LNCAP (cell line): Measurements from ENCODE around the gene BRD7.
A peak's percentile ranks its signal among the peaks of the same experiment; 100 is the strongest.

Experiments used
- TF ChIP-seq, protein P1 (sequence below): fragments of 450-650 bp; IDR thresholded peaks from 2 replicates; pipeline ENCODE4 v1.5.1; 2017; ENCODE audit warnings: mild to moderate bottlenecking

BRD7 gene

DNA sequence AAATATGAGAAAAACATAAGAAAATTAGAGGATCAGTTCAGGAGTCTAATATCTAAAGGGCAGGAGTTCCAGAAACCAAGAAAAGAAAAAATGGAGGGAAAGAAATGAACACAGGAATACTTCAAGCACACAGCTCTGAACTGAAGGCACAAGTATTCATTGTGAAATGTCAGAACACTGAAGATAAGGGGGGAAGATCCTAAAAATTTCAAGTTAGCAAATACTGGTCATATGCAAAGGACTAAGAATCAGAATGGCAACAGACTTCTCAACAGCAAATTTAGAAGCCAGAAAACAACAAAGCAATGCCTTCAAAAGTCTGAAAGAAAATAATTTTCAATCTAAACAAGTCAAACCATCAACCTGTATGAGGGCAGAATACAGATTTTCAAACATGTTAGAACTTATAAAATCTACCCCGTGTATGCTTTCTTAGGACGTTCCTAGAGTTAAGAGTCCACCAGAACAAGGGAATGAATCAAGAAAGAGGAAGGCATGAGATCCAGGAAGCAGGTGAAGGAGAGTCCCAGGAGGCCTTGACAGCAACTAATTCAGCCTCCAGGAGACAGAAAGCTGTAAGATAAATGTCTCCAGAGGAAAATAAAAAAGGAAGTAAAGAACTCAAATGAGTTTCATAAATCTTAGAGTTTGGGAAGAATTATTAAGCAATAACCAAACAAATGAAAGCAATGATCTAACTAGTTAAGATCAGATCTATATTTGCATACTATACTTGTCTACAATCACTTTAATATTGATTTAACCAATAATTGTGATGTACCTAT lies 2.8 kb downstream of the BRD7 start:
- TF ChIP-seq, protein P1, sequence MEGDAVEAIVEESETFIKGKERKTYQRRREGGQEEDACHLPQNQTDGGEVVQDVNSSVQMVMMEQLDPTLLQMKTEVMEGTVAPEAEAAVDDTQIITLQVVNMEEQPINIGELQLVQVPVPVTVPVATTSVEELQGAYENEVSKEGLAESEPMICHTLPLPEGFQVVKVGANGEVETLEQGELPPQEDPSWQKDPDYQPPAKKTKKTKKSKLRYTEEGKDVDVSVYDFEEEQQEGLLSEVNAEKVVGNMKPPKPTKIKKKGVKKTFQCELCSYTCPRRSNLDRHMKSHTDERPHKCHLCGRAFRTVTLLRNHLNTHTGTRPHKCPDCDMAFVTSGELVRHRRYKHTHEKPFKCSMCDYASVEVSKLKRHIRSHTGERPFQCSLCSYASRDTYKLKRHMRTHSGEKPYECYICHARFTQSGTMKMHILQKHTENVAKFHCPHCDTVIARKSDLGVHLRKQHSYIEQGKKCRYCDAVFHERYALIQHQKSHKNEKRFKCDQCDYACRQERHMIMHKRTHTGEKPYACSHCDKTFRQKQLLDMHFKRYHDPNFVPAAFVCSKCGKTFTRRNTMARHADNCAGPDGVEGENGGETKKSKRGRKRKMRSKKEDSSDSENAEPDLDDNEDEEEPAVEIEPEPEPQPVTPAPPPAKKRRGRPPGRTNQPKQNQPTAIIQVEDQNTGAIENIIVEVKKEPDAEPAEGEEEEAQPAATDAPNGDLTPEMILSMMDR = no peak

DNA sequence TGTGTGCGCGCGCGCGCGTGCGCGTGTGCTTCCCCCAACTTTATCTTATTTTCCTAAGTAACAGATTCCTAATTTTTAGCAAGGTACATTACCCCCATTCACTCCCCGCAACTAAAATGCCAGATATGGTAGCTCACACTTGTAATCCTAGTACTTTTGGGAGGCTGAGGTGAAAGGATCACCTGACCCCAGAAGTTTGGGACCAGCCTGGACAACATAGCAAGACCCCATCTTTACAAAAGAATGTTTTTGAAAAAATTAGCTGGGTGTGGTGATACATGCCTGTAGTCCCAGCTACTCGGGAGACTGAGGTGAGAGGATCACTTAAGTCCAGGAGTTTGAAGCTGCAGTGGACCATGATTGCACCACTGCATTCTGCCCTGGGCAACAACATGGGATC lies 5.1 kb downstream of the BRD7 start:
- TF ChIP-seq, protein P1 = no peak

DNA sequence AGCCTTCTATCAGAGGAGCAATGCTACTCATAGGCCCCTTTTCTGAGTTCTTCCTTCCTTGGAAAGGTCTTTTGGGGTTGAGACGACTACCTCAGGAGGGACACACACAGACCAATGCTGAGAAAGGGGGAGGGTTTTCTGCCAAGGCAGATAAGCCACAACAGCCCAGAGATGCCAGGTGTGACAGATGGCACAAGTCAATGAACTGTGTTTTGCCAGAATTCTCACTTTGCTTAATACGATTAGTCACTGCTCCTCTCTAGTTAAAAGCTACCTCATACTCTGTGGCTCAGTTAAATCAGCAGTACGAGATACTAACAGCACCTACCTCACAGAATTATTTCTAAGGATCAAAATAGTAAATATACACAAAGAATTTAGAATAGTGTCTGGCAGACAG lies 8.0 kb downstream of the BRD7 start:
- TF ChIP-seq, protein P1 = no peak

DNA sequence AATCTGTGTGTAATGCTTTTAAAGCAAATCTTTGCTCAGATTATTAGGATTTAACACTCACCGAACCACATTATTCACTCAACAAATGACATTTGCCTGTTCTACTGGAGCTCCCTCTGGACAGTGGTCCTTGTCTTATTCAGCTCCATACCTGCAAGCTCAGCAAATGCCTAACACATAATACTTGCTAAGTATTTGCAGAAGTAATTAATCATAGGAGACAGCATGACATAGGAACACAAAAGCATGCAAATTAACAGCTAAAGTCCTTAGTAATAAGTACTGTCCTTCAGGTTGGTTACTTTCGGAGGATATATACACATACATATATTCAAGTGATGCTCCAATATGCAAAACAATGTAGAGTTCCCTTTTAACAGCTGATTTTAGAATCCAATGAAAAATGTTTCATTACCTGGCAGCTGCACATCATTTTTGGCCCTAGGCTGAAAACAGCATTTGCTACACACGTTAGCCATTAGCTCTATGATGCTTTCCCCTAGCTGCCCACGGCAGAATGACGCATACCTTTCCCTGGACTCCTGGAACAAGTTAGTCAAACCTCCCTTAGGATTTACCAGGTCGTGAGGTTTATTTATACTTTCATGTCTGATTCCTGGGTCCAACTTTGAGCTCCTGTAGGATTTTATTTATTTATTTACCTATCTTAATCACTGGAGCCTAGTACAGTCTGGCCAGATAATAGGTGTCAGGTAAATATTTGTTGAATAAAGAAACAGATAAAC lies 8.6 kb downstream of the BRD7 start:
- TF ChIP-seq, protein P1 = no peak

DNA sequence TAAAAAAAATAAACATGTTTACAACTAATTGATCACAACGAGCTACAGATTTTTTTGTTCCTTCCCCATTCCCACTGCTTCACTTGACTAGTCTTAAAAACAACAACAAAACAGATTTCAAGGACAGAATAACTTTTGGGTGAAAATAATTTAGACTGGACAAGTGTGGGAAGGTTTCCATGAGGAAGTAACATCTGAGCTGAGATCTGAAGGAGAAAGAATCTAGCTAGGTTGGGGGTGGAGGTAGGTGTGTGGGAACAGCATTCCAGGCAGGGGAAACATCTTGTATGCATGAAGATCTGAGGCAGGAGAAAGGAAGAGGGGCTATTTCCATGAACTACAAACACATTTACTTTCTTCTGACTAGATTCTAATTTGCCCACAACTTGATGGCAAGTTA lies 9.2 kb downstream of the BRD7 start:
- TF ChIP-seq, protein P1 = no peak

DNA sequence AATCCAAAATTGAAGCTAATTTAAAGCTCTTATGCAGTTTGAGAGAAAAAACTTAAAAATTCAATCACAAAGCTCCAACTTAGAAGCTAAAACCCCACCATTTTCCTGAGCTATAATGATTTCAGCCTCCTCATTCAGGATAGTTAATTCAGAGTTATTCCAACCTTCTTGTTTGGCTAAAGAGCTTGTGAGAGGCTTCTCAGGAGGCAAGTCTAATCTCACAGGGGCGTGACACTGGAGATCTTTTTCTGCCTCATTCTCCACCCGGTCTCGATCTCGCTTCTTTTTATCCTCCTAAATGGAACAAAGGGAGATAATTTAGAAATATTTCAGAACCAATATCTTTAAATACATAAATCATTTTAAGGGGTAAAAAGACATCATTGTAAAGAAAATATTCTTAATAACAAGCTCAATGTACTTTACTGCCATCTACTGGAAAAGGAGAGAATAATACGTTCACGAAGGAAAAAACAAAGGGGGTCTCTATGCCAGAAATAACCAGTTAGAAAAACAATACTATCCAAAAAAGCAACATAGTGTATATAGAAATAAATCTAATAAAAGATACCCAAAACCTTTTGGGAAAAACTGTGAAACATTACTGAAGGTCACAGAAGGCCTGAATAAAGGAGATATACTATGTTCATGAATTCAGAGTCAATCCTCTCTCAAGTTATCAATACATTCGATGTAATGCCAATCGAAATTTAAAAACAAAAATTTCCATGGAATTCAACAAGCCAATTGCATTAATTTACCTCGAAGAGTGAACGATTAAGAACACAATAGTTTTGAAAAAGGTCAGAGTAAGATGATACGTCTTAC lies 13.9 kb downstream of the BRD7 start:
- TF ChIP-seq, protein P1 = peak; percentile 80

DNA sequence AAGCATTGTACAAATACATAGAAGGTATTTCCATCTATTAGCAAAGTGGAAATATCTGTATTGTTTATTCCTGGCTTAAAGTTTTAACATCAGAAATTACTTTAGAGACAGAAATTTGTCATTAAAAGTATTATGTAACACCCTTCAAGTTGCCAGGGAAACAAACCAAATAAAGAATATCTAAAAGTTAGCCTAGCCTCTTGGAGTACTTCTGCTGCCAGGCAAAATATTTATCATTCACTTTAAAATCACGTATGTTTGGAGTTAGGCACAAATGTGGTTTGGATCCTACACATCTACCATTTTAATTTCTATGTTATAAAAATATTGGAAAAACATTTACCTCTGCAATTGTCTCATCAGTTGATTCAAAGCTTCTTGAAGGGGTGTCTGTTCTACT lies 14.7 kb downstream of the BRD7 start:
- TF ChIP-seq, protein P1 = no peak
